ENCODE data around the gene PPP2R5C.
"Not testable (repeated sequence)": the region's sequence is repeated elsewhere in the genome, so short reads cannot be mapped to it uniquely, and the experiment has no call there.

Gene PPP2R5C

GRCh38 chr14:101727611-101728366 is 33.7 kb upstream of the PPP2R5C start:
- DNase-seq (ENCODE audit: low spot score): no peak

- no peak for DNase-seq (ENCODE audit: low spot score)
Measured at GRCh38 chr14:101728367-101728742, 33.2 kb upstream of the PPP2R5C start.

- DNase-seq (ENCODE audit: low spot score): no peak
Measured at GRCh38 chr14:101729382-101729781, 32.1 kb upstream of the PPP2R5C start.

GRCh38 chr14:101730157-101730556 is 31.4 kb upstream of the PPP2R5C start:
- DNase-seq (ENCODE audit: low spot score): not testable (repeated sequence)

GRCh38 chr14:101730626-101731186 is 30.8 kb upstream of the PPP2R5C start:
- no peak for DNase-seq (ENCODE audit: low spot score)

- peak; percentile 100 for DNase-seq (ENCODE audit: low spot score)
Measured at GRCh38 chr14:101731187-101732080, 30.1 kb upstream of the PPP2R5C start.

- DNase-seq (ENCODE audit: low spot score): peak; percentile 85
Measured at GRCh38 chr14:101732118-101732517, 29.4 kb upstream of the PPP2R5C start.

GRCh38 chr14:101733211-101733610 is 28.3 kb upstream of the PPP2R5C start:
- DNase-seq (ENCODE audit: low spot score): no peak

GRCh38 chr14:101734246-101734847 is 27.2 kb upstream of the PPP2R5C start:
- DNase-seq (ENCODE audit: low spot score): no peak

- DNase-seq (ENCODE audit: low spot score): no peak
Measured at GRCh38 chr14:101735453-101735852, 26.1 kb upstream of the PPP2R5C start.

GRCh38 chr14:101736071-101736470 is 25.4 kb upstream of the PPP2R5C start:
- DNase-seq (ENCODE audit: low spot score): no peak

- DNase-seq (ENCODE audit: low spot score): no peak
Measured at GRCh38 chr14:101736585-101736984, 24.9 kb upstream of the PPP2R5C start.

- DNase-seq (ENCODE audit: low spot score): no peak
Measured at GRCh38 chr14:101737414-101738339, 23.8 kb upstream of the PPP2R5C start.

GRCh38 chr14:101738703-101739320 is 22.7 kb upstream of the PPP2R5C start:
- no peak for DNase-seq (ENCODE audit: low spot score)

GRCh38 chr14:101739446-101740141 is 21.9 kb upstream of the PPP2R5C start:
- DNase-seq (ENCODE audit: low spot score): no peak

GRCh38 chr14:101740981-101741380 is 20.5 kb upstream of the PPP2R5C start:
- DNase-seq (ENCODE audit: low spot score): no peak

- no peak for DNase-seq (ENCODE audit: low spot score)
Measured at GRCh38 chr14:101743701-101744100, 17.8 kb upstream of the PPP2R5C start.

- not testable (repeated sequence) for DNase-seq (ENCODE audit: low spot score)
Measured at GRCh38 chr14:101744382-101744781, 17.1 kb upstream of the PPP2R5C start.

- not testable (repeated sequence) for DNase-seq (ENCODE audit: low spot score)
Measured at GRCh38 chr14:101749756-101750155, 11.8 kb upstream of the PPP2R5C start.

- no peak for DNase-seq (ENCODE audit: low spot score)
Measured at GRCh38 chr14:101754893-101755292, 6.6 kb upstream of the PPP2R5C start.

Data from SW480 (cell line).